Measurements from ENCODE around the gene CFAP65. TPM values are rescaled to one million over a fixed set of nuclear protein-coding genes. Genes with fewer than 3 reads are reported as not detected.

The CFAP65 gene
- polyA plus RNA-seq, 1 donor (not counting 4 experiments of a cell fraction or from before 2014, with no cell fraction given) = not detected

DNA sequence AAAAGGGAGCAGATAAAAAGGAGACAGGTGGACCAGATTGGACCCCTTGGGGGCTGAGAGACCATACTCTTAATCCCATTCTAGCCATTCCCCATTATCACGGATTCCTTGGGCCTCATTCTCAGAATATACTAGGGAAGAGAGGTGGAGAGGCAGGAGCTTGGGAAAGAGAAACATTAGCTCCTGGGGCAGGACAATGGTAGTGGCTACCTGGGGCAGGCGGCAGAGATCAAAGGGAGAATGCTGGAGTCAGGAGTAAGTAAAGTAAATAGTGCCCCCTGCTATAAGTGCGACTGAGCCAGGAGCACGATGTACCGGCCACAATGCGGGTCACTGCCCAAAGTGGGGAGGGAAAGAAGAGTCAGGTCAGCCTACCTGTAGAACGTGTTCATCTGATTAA lies 39.8 kb upstream of the CFAP65 start:
- no peak overlapping the region for H3K4me2 ChIP-seq (ENCODE audit: control insufficient read depth, extremely low read depth, insufficient read depth, low read depth, low read length)
- dilution Hi-C loops (cut with MboI; ENCODE audit: extremely low pct_ligation_motif_present, low sequenced_read_pairs) = no loop called here
- H2AFZ ChIP-seq (ENCODE audit: control insufficient read depth, low read length) = no peak overlapping the region
- FAIRE-seq (no peak), DNase-seq (ENCODE audit: low read depth, low spot score) (no peak)
- TF ChIP-seq, protein P1, sequence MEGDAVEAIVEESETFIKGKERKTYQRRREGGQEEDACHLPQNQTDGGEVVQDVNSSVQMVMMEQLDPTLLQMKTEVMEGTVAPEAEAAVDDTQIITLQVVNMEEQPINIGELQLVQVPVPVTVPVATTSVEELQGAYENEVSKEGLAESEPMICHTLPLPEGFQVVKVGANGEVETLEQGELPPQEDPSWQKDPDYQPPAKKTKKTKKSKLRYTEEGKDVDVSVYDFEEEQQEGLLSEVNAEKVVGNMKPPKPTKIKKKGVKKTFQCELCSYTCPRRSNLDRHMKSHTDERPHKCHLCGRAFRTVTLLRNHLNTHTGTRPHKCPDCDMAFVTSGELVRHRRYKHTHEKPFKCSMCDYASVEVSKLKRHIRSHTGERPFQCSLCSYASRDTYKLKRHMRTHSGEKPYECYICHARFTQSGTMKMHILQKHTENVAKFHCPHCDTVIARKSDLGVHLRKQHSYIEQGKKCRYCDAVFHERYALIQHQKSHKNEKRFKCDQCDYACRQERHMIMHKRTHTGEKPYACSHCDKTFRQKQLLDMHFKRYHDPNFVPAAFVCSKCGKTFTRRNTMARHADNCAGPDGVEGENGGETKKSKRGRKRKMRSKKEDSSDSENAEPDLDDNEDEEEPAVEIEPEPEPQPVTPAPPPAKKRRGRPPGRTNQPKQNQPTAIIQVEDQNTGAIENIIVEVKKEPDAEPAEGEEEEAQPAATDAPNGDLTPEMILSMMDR (optimal IDR thresholded peaks at IDR 0.05 in 1 of 3, IDR thresholded peaks at IDR 0.05 in 1 of 3, conservative IDR thresholded peaks at IDR 0.05 in 1 of 3; ENCODE audit: extremely low read depth in 1 of 3, insufficient read depth in 2 of 3, low read length in 3 of 3) = no peak
- TF ChIP-seq EZH2 (IDR thresholded peaks at IDR 0.05; ENCODE audit: low read length) = no peak
- no peaks in the 10 kb centered on the region for H3K4me1 ChIP-seq (ENCODE audit: control insufficient read depth, extremely low read depth, insufficient read depth, low read length)
- H3K9ac ChIP-seq (ENCODE audit: control insufficient read depth, extremely low read depth, insufficient read depth, low read length) = no peak overlapping the region
- H3K27ac ChIP-seq (ENCODE audit: control insufficient read depth, insufficient read depth, low read length) = no peak overlapping the region
- H3K4me3 ChIP-seq (ENCODE audit: control insufficient read depth in 2 of 3, extremely low read depth in 1 of 3, insufficient read depth in 2 of 3, low read depth in 1 of 3, low read length in 3 of 3) = no peak overlapping the region
- peaks cover 0 to 6% of the 10 kb centered on the region in 2 experiments for H3K36me3 ChIP-seq (ENCODE audit: control insufficient read depth in 2 of 2, extremely low read depth in 1 of 2, insufficient read depth in 2 of 2, low read length in 2 of 2)
- no peaks in the 10 kb centered on the region for H3K9me3 ChIP-seq (ENCODE audit: control insufficient read depth, low read depth, low read length)
- no peaks in the 10 kb centered on the region for H3K9me1 ChIP-seq (ENCODE audit: control insufficient read depth, extremely low read depth, insufficient read depth, low read length)
- H3K27me3 ChIP-seq (ENCODE audit: control insufficient read depth, extremely low read depth, insufficient read depth, low read length) = no peaks in the 10 kb centered on the region
- no peaks in the 10 kb centered on the region for H3K79me2 ChIP-seq (ENCODE audit: control insufficient read depth, insufficient read depth, low read length)
- H4K20me1 ChIP-seq (ENCODE audit: control insufficient read depth, extremely low read depth, insufficient read depth, low read length) = no peaks in the 10 kb centered on the region

GRCh38 chr2:219079417-219079816 lies 38.1 kb upstream of the CFAP65 start:
- TF ChIP-seq, protein P1 (optimal IDR thresholded peaks at IDR 0.05 in 1 of 3, IDR thresholded peaks at IDR 0.05 in 1 of 3, conservative IDR thresholded peaks at IDR 0.05 in 1 of 3; ENCODE audit: extremely low read depth in 1 of 3, insufficient read depth in 2 of 3, low read length in 3 of 3) = no peak
- TF ChIP-seq EZH2 (IDR thresholded peaks at IDR 0.05; ENCODE audit: low read length) = no peak
- no peaks in the 10 kb centered on the region for H3K4me1 ChIP-seq (ENCODE audit: control insufficient read depth, extremely low read depth, insufficient read depth, low read length)
- no peak overlapping the region for H3K27ac ChIP-seq (ENCODE audit: control insufficient read depth, insufficient read depth, low read length)
- no peak for FAIRE-seq
- no peak overlapping the region for H2AFZ ChIP-seq (ENCODE audit: control insufficient read depth, low read length)
- H3K27me3 ChIP-seq (ENCODE audit: control insufficient read depth, extremely low read depth, insufficient read depth, low read length) = no peaks in the 10 kb centered on the region
- H3K79me2 ChIP-seq (ENCODE audit: control insufficient read depth, insufficient read depth, low read length) = no peaks in the 10 kb centered on the region
- DNase-seq (ENCODE audit: low read depth, low spot score) = no peak
- H3K4me3 ChIP-seq (ENCODE audit: control insufficient read depth in 2 of 3, extremely low read depth in 1 of 3, insufficient read depth in 2 of 3, low read depth in 1 of 3, low read length in 3 of 3) = no peak overlapping the region
- H3K9me3 ChIP-seq (ENCODE audit: control insufficient read depth, low read depth, low read length) = no peaks in the 10 kb centered on the region
- no peak overlapping the region for H3K4me2 ChIP-seq (ENCODE audit: control insufficient read depth, extremely low read depth, insufficient read depth, low read depth, low read length)
- no peak overlapping the region for H3K9ac ChIP-seq (ENCODE audit: control insufficient read depth, extremely low read depth, insufficient read depth, low read length)
- no peaks in the 10 kb centered on the region for H4K20me1 ChIP-seq (ENCODE audit: control insufficient read depth, extremely low read depth, insufficient read depth, low read length)
- dilution Hi-C loops (cut with MboI; ENCODE audit: extremely low pct_ligation_motif_present, low sequenced_read_pairs) = no loop called here
- H3K9me1 ChIP-seq (ENCODE audit: control insufficient read depth, extremely low read depth, insufficient read depth, low read length) = no peaks in the 10 kb centered on the region
- H3K36me3 ChIP-seq (ENCODE audit: control insufficient read depth in 2 of 2, extremely low read depth in 1 of 2, insufficient read depth in 2 of 2, low read length in 2 of 2) = peaks cover 0 to 11% of the 10 kb centered on the region in 2 experiments

Data from keratinocyte (primary cell).